ENCODE results near the gene CENPT. TPM values are rescaled to one million over a fixed set of nuclear protein-coding genes. Genes with fewer than 3 reads are reported as not detected.

The CENPT gene
- total RNA-seq, 2 experiments from 2014 or later, result 55.4 to 85.3 TPM

GRCh38 chr16:67848118-67848517 lies 625 bp upstream of the CENPT start:
- Histone ChIP-seq H2AFZ (ENCODE audit: low read length) (no peak overlapping the region), H3K36me3 (ENCODE audit: insufficient read depth, low read length) (peaks cover 35% of the 10 kb centered on the region), H3K79me2 (ENCODE audit: insufficient read depth, low read depth, low read length) (peaks cover 93% of the 10 kb centered on the region), H3K9me3 (ENCODE audit: low read length) (no peaks in the 10 kb centered on the region), H3K9me2 (ENCODE audit: insufficient read depth, low read length) (no peaks in the 10 kb centered on the region), H3K4me1 (ENCODE audit: insufficient read depth, low read length, poor library complexity, severe bottlenecking) (peaks cover 38% of the 10 kb centered on the region), H3K4me2 (ENCODE audit: low read length) (peak overlapping the region; percentile 82), H4K20me1 (ENCODE audit: insufficient read depth, low read length) (peaks cover 16% of the 10 kb centered on the region), H3K4me3 (ENCODE audit: low read depth, low read length, poor library complexity, severe bottlenecking) (peak overlapping the region; percentile 99), H3K27ac (ENCODE audit: low read depth, low read length, poor library complexity, severe bottlenecking) (no peak overlapping the region)
- intact Hi-C loops (cut with micrococcal nuclease; ENCODE audit: unreplicated experiment), result no loop called here
- CTCF ChIA-PET (ENCODE audit: unreplicated experiment), result interaction anchor here (0.5 kb wide), 1 partner anchor 25 kb away, joined by 3 read pairs; the partner anchor contains the start of gene EDC4
- TF ChIP-seq CTCF (conservative IDR thresholded peaks at IDR 0.05; ENCODE audit: low read length), result no peak
- no peak for TF ChIP-seq EZH2phosphoT487 (IDR thresholded peaks at IDR 0.05; ENCODE audit: borderline replicate concordance, low read depth, low read length)
- BruUV-seq (replicated peaks), result TSS peak; percentile 47
- POLR2A ChIA-PET, result interaction anchor here (0.5 to 0.9 kb wide), 3 partner anchors 13 to 129 kb away, joined by 3 to 4 read pairs (median 3); partner anchors contain the start of gene GFOD2
- no peak for DNase-seq (ENCODE audit: low spot score)

GRCh38 chr16:67846320-67847063 lies 1.0 kb downstream of the CENPT start, which contains the start of gene NUTF2:
NUTF2 (plus strand) TSS chr16:67846933; CDS start chr16:67865131, 18,198 bp downstream.
- Histone ChIP-seq H3K36me3 (ENCODE audit: insufficient read depth, low read length) (peaks cover 24% of the 10 kb centered on the region), H3K79me2 (ENCODE audit: insufficient read depth, low read depth, low read length) (peaks cover 80% of the 10 kb centered on the region), H3K4me3 (ENCODE audit: low read depth, low read length, poor library complexity, severe bottlenecking) (peak within 1 kb of the TSS; percentile 99), H3K4me2 (ENCODE audit: low read length) (peak within 1 kb of the TSS; percentile 98), H2AFZ (ENCODE audit: low read length) (peak within 1 kb of the TSS; percentile 54; the same call in 1 of the 2 replicates), H3K9me2 (ENCODE audit: insufficient read depth, low read length) (no peaks in the 10 kb centered on the region), H4K20me1 (ENCODE audit: insufficient read depth, low read length) (peaks cover 16% of the 10 kb centered on the region; the same call in 1 of the 2 replicates), H3K9me3 (ENCODE audit: low read length) (no peaks in the 10 kb centered on the region), H3K27ac (ENCODE audit: low read depth, low read length, poor library complexity, severe bottlenecking) (peak within 1 kb of the TSS; percentile 80), H3K4me1 (ENCODE audit: insufficient read depth, low read length, poor library complexity, severe bottlenecking) (peaks cover 40% of the 10 kb centered on the region)
- TF ChIP-seq CTCF (conservative IDR thresholded peaks at IDR 0.05; ENCODE audit: low read length), result no peak
- no peak for TF ChIP-seq EZH2phosphoT487 (IDR thresholded peaks at IDR 0.05; ENCODE audit: borderline replicate concordance, low read depth, low read length)
- BruUV-seq (replicated peaks), result no TSS peak
- CTCF ChIA-PET (ENCODE audit: unreplicated experiment), result interaction anchor here (1.2 to 1.4 kb wide), 2 partner anchors 13 to 30 kb away, joined by 4 to 5 read pairs; no protein-coding TSS in a partner anchor
- DNase-seq (ENCODE audit: low spot score), result peak; percentile 98
- POLR2A ChIA-PET, result interaction anchor here (0.6 to 1.4 kb wide), 5 partner anchors 12 to 1579 kb away, joined by 3 to 7 read pairs (median 3); partner anchors contain the start of genes RANBP10 and TSNAXIP1
- intact Hi-C loops (cut with micrococcal nuclease; ENCODE audit: unreplicated experiment), result loop anchor here (1.0 kb wide), 2 partner anchors 26 to 325 kb away; no protein-coding TSS in a partner anchor
